Embryonic facial prominence (tissue), 1 donor: ENCODE measurements around the gene CIART.
"Not testable (repeated sequence)": the region's sequence is repeated elsewhere in the genome, so short reads cannot be mapped to it uniquely, and the experiment has no call there.

ENCODE experiments used
- DNase-seq: peaks from one replicate; pipeline ENCODE4 v3.0.0-alpha.2; 2016; ENCODE audit errors: extremely low spot score

CIART gene

DNA sequence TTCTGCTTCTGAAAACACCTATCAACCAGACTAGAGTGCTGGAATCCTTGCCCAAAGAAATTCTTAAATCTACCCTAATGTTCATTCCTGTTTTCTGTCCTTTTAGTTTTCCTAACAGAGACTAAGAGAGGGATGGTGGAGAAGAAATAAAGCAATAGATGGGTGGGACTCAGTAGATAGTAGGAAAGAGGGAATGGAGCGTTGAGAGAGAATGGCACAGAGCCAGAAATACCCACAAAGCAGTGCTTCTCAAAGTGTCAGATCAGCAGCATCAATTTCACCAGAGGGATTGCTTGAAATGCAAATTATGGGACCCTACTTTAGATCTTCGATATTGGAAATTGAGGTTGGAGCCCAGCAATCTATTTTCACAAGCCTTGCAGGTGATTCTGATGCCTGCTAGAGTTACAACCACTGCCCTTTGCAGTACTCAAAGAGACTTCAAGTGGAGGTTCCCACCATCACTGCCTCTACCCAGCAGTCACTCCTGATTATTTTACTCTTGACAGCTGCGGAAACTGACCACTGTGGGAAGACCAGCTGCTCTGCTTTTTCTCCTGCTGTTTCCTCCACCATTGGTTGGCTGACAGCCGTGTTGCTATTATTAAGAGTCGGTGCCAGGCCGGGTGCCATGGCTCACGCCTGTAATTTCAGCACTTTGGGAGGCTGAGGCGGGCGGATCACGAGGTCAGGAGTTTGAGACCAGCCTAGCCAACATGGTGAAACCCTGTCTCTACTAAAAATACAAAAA, 27.6 kb downstream of the CIART start:
- DNase-seq: no peak

GRCh38 chr1:150311762-150312161, 29.4 kb downstream of the CIART start:
- no peak for DNase-seq

DNA sequence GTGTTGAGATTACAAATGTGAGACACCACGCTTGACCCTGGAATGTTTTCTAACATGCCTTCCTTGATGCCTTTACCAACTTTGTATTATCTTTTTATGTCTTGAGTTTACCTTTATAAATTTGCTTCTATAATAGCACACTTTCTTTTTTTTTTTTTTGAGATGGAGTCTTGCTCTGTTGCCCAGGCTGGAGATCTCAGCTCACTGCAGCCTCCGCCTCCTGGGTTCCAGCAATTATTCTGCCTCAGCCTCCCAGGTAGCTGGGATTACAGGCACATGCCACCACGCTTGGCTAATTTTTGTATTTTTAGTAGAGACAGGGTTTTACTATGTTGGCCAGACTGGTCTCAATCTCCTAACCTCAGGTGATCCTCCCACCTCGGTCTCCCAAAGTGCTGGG, 32.3 kb downstream of the CIART start:
- DNase-seq: not testable (repeated sequence)

DNA sequence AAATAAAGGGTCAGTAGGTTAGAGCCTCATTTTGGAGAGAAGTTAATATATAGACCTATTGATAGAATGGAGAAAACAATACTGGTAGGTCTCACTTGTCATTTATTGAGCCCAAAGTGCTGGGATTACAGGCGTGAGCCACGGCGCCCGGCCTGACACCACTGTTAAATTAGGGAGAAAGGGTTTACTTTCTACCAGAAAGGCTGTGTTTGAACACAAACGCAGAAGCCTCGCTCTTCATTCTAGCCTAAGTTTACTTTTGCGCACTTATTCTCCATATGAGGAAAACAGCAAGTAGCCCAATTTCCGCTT, 38.3 kb downstream of the CIART start:
- DNase-seq: no peak

GRCh38 chr1:150321826-150322166, 39.4 kb downstream of the CIART start:
- no peak for DNase-seq

- DNase-seq: no peak
Observed at GRCh38 chr1:150322310-150322709, 40.0 kb downstream of the CIART start.

DNA sequence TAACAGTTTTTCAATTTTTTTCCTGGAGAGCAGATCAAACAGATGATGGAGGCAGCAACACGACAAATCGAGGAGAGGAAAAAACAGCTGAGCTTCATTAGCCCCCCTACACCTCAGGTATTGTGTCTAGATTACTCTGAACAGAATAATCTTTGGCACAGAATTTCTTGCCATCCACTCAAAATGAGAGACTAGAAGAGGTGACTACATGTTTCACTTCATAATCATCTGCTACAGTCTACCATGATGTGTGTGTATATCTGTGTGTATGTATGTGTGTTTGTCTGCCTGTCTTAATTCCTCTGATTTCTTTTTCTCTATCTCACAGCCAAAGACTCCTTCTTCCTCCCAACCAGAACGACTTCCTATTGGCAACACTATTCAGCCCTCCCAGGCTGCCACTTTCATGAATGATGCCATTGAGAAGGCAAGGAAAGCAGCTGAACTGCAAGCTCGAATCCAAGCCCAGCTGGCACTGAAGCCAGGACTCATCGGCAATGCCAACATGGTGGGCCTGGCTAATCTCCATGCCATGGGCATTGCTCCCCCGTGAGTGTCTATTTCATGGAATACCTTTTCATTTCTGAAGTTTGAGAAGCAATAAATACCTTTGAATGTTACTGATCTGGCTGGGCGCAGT, 50.4 kb downstream of the CIART start:
- DNase-seq: no peak
